GM19455 (cell line): ENCODE measurements around the gene FNIP2.
"Not testable (repeated sequence)": the region's sequence is repeated elsewhere in the genome, so short reads cannot be mapped to it uniquely, and the experiment has no call there.

Experiments
- ATAC-seq: cut with Tn5 transposase; IDR thresholded peaks from one replicate; pipeline ENCODE4 v1.9.1; 2021; ENCODE audit not compliant: unreplicated experiment

The FNIP2 gene

DNA sequence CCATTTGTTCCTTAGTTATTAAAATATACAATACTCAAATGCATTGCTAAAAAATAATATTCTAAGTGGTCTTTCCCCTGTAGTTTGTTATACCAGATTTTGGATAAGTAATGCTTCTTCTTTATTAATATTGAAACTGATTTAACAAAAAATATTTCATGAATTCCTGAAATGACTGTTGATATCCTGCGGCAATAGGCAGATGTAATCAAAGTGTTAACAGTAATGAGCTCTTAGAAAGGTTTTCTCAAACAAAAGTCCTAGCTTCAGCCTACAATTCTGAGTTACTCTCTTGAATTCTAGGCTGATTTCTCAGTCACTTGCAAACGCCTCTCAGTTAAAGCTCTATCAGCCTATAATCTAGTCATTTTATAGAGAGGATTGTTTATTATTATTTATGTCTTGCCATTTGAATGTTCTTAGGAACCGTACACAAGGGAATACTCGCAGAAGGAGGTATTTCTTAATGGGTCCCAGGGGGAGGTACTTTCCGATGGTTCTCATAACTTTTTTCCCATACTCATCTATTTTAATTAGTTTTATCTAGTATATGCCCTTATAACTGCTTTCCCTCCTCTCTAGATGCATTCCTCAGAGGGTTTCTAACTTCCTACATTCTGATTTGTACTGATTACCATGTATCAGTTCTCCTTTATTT, 96.8 kb downstream of the FNIP2 start:
- ATAC-seq = no peak

DNA sequence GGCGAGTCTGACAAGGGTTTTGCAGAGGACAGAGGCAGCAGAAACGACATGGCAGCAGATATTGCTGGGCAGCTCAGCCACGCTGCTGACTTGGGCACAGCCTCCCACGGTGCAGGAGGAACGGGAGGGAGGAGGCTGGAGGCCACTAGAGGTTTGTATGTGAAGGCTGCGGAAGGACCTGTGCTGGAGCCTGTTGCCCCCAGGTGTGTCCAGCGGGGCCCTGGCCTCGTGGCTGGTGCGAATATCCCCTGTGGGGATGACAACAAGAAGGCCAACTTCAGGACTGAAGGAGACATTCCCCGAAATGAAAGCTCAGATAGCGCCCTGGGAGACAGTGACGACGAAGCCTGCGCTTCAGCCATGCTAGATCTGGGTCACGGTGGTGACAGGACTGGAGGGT, 100.2 kb downstream of the FNIP2 start:
- ATAC-seq = no peak

DNA sequence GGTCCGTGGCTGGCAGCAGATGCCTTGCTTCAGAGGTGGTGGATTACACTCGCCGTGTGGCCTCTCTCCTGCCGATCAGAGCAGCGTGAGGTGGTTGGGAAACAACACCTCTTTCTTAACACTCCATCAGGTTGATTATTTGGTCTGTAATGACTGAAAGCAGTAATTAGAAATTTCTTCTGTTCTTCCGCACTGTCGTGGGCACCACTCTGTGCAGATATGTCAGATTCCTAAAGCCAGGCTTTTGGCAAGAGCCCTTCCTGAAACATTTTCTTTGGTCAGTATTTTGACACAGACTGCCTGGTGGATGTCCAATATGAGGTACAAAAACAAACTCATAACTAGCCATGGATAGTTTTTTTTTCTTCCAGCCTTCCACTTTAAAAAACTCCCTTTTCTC, 100.9 kb downstream of the FNIP2 start:
- no peak for ATAC-seq

DNA sequence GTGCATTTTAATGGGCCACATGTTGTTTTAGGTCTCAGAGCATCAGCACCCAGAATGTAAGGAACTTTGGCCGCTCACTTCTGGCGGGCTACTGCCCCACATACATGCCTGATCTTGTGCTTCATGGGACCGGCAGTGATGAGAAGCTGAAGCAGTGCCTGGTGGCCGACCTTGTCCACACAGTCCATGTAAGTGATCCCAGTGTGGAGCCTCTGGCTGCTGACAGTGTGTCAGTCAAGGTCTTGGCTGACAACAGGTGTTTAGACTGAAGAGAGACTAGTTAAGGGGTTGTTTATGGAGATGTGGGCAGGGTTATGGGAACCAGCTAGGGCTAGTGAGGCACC, 101.4 kb downstream of the FNIP2 start:
- no peak for ATAC-seq

DNA sequence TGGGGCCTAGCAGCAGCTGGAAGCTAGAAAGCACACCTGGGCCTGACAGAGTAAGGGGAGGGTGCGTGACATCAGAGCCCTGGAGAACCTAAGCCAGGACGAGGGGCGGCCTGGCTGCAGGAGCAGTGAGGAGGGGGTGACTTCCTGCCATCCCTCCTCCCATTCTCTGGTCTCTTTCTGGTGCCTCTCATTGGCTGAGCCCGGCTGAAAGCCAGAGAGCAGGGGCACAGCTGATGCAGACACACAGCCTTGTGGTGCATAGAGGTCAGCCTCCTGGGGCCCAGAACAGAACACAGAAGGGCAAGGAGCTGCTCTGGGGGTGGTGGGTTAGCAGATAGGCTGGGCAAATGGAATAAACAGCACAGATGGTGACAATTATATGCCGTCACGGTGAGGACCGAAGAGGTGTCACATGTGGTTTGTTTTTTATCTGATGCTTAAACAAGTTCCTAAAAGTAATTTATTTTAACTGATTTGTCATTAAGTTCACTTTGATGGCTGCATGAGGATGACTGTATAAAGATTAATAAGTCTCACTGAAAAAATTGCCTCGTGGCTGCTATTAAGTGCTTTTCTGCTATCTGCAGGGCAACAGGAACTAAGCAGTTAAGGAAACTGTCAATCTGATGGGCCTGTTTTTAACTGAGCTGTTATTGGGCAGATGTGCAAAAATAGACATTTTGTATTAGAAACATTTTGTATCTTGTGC, 102.0 kb downstream of the FNIP2 start:
- no peak for ATAC-seq

DNA sequence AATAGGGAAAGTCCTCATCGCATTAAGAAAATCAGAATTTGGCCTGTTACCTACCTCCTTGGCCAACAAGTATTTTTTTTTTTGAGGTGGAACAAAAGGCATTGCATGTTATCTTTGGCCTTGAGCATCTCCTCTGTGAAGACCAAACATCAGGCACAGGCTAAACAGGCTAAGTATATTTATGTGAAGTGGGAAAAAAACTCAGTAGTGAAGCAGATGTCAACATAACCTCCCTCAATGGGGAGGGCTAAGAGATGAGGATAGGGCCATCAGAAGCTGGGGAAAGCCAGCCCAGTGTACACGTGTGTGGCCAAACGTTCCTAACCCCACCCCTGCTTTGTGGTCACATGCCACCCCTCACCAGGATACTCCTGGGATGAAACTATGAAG, 102.5 kb downstream of the FNIP2 start:
- no peak for ATAC-seq

DNA sequence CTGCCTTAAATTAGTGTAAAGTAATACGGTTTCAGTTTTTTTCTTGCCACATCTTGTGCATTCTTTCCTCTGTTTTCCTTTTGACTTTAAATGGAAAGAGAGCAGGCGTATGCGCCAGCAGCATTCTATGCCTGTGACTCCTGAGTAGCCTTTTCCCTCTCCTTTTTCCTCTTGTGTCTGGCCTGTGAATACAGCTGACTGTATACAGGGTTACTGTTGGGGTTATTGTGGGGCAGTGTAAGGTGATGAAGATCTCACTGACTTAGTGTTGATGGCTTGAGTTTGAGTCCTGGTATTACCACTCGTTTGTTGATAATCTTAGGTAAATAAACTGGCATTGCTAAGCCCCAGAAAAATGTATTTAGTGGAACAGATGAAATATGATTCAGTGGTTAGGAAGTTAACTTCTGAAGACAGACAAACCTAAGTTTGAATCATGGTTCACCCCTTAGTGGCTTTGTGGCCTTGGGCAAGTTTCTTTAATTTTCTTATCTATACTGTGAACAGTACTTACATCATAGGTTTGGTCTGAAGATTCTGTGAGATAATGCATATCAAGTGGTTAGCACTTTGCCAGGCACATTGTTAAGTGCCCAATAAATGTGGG, 105.1 kb downstream of the FNIP2 start:
- ATAC-seq = no peak

DNA sequence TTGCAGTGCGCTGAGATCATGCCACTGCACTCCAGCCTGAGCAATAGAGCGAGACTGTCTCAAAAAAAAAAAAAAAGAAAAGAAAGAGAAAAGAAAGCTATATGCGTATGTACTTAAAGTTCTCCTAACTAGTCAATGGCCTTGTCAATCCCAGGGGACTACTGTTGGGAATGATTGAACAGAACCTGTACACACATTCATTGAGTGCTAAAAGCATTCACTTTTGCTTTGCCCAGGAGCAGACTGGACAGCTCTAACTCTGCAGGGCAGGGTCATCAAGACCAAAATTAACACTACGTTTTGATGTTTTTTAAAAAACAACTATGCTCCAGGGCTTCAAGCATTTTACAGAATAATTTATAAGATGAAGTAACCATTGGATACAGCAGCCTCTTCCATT, 106.2 kb downstream of the FNIP2 start:
- no peak for ATAC-seq

DNA sequence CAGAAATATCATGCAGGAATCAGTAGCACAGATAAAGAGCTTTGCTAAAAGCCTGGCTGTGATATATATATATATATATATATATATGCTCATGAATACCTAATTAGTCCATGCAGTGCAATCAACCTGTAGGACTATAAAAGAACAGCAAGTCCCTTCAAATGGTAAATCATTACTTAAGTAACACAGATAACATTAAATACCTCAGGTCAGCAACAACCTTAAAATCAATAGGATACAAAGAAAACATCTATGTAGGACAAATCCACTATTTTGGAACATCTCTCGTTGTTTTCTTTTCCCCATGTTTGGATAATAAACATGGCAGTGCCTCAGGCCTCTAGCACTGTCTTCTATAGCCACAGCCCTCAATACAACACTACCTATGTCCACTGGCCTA, 106.6 kb downstream of the FNIP2 start:
- ATAC-seq = no peak

DNA sequence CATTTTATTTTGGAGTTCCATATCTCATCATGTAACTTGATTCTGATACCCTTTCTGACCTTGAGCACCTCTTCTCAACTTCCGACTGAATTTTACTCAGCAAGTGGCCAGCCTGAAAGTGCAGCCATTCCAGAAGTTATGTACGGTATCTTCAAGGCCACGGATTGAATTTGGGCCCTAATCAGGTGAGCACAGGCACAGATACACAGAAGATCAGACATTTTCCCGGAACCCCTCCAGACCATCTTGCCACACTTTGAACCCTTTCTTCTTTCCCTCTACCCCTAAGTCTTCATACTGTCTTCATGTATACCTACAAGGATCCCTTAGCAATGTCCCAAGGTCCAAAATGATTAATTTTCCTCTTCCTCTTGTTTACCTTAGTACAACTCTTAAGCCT, 108.2 kb downstream of the FNIP2 start:
- no peak for ATAC-seq

DNA sequence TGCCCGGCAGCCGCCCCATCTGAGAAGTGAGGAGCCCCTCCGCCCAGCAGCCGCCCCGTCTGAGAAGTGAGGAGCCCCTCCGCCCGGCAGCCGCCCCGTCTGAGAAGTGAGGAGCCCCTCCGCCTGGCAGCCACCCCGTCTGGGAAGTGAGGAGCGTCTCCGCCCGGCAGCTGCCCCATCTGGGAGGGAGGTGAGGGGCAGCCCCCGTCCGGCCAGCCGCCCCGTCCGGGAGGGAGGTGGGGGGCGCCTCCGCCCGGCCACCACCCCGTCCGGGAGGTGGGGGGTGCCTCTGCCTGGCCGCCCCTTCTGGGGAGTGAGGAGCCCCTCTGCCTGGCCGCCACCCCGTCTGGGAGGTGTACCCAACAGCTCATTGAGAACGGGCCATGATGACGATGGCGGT, 113.3 kb downstream of the FNIP2 start:
- not testable (repeated sequence) for ATAC-seq

DNA sequence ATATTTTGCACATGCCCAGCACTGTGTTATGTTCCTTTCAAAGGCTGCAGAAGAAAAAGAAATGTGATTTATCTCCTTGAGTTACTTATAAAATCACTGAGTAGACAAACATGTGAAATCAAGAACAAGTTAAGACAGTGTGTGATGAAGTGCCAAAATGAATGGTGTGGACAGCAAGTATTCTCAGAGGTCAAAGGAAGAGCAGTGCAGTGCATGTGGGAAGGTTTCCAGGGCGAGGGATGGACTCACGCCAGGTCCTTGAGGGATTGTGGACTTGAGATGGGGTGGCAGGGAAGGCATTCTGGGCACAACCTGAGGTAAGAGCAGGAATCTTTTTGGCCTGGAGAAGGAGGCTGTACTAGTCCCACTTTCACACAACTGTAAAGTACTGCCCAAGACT, 115.5 kb downstream of the FNIP2 start:
- no peak for ATAC-seq

DNA sequence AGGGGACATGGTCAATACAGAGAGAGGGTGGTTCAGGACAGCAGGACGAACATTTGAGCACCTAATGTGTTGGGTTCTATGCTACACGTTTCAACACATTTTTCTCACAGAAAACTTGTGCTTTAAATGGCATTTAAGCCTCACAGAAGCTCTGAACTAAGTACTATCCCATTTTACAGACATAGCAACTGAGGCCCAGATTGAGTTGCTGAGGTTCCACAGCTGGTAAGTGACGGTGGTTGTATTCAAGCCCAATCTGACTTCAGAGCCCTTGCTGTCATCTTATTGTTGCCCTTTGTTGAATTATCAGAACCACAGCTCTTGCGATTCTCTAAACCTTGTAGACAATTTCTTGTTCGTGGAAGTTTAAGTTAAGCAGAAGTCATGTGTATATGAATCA, 116.7 kb downstream of the FNIP2 start:
- ATAC-seq = no peak

DNA sequence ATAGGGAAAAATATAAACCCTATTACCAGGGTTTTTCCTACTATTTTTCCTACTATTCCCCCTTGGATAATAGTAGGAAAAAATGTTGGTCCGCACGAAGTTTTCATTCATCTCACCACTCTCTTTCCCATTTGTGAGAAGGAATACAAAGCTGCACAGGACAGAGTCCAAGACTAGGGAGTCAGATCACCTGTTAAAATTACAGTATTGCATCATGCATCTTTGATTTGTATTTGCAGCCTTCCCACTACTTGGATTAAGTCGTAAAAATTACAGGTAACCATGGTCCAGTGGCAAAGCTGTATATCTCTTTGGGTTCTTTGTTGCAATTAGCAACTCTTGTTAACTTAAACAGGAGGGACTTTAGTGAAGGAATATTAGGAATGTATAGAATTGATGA, 121.5 kb downstream of the FNIP2 start:
- no peak for ATAC-seq

DNA sequence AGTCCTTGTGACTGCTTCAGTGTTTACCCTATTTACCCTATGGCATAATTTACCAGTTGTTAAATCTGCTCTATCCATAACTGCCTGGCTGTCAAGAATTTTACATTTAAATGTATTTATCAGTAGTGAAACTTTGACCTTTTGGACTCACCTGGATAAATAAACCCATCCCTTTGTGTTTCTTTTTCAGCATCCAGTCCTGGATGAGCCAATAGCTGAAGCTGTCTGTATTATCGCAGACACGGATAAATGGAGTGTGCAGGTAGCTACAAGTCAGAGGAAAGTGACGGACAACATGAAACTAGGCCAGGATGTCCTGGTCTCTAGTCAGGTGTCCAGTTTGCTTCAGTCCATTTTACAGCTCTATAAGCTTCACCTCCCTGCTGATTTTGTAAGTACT, 122.4 kb downstream of the FNIP2 start:
- ATAC-seq = no peak

DNA sequence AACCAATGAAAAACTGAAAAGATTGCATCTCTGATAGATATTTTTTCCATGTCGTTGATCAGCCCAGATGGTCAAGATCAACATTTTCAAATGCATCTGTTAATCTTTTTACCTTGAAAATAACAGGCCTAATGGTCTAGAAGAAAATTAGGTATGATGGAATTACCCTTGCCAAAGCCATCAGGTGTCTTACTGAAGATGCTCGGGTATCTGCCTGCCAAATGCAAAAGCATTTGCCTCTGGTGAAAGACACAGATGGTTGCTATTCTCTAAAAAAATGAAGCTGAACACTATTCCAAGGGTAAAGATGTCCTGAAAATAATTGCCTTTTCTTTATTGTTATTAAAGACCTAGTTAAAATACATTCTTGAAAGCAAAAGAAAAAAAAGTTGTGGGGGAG, 126.0 kb downstream of the FNIP2 start:
- ATAC-seq = no peak

DNA sequence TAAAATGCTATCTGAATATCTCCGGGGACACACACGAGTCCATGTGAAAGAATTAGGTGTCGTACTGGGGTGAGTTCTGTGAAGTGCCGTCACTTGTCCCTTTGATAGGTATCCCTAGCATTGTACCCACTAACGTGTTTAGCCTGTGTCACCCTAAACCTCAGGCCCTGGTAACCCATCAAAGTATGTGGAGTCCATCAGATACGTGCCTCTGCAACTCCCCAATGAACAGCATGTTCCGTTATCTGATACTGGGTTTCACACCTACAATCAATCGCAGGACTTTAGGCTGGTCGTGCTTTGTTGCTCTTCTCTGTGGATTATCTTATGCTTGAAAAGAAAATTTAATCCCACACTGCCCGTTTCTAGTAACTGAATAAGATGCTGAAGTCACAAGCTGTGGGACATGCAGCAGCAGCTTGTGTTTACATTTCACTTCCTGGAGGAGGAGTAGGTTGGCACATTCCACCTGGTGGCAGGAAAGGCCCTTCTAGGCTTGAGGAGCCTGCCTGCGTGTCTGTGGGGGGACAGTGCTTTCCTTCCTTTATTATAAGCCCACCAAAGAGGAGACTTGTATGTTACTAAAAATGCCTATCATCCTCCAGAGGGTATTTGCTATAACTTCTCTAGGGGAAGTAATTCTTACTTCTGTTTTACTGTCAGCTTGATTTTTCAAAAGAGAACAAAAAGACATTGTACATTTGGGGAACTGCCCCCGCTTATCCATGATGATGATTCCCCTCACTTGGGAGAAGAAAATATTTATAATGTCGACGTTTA, 127.2 kb downstream of the FNIP2 start:
- no peak for ATAC-seq

DNA sequence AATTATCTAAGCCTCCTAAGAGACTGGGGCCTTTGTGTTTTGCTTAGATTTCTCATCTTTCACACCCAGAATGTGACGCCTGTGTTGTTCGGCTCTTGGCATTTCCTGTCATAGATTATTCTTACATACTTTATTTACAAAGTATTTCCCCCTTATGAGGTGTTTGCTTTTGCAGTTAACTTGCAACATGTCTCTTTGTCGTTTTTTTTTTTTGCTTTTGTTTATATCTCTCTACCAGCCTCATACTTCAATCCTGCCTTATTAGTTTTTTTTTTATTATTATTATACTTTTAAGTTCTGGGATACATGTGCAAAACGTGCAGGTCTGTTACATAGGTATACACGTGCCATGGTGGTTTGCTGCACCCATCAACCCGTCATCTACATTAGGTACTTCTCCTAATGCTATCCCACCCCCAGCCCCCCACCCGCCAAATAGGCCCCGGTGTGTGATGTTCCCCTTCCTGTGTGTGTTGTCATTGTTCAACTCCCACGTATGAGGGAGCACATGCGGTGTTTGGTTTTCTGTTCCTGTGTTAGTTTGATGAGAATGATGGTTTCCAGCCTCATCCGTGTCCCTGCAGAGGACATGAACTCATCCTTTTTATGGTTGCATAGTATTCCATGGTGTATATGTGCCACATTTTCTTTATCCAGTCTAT, 127.9 kb downstream of the FNIP2 start:
- not testable (repeated sequence) for ATAC-seq

DNA sequence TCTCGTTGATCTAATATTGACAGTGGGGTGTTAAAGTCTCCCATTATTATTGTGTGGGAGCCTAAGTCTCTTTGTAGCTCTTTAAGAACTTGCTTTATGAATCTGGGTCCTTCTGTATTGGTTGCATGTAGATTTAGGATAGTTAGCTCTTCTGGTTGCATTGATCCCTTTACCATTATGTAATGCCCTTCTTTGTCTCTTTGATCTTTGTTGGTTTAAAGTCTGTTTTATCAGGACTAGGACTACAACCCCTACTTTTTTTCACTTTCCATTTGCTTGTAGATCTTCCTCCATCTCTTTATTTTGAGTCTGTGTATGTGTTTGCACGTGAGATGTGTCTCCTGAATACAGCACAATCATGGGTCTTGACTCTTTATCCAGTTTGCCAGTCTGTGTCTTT, 131.6 kb downstream of the FNIP2 start:
- ATAC-seq = not testable (repeated sequence)

DNA sequence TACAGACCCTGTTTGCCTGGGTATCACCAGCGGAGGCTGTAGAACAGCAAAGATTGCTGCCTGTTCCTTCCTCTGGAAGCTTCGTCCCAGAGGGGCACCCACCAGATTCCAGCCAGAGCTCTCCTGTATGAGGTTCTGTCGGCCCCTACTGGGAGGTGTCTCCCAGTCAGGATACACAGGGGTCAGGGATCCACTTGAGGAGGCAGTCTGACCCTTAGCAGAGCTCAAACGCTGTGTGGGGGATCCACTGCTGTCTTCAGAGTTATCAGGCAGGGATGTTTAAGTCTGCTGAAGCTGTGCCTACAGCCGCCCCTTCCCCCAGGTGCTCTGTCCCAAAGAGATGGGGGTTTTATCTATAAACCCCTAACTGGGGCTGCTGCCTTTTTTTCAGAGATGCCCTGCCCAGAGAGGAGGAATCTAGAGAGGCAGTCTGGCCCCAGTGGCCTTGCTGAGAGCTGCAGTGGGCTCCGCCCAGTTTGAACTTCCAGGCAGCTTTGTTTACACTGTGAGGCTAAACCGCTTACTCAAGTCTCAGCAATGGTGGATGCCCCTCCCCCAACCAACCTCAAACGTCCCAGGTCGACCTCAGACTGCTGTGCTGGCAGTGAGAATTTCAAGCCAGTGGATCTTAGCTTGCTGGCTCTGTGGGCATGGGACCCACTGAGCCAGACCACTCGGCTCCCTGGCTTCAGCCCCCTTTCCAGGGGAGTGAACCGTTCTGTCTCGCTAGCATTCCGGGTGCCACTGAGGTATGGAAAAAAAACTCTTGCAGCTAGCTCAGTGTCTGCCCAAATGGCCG, 133.7 kb downstream of the FNIP2 start:
- not testable (repeated sequence) for ATAC-seq

DNA sequence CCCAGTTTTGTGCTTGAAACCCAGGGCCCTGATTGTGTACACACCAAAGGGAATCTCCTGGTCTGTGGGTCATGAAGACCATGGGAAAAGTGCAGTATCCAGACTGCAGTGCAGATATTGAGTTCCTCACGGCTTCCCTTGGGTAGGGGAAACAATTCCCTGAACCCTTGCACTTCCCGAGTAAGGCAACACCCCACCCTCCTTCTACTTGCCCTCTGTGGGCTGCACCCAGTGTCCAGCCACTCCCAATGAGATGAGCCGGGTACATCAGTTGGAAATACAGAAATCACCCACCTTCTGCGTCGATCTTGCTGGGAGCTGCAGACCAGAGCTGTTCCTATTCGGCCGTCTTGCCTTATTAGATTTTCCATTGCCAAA, 134.2 kb downstream of the FNIP2 start:
- ATAC-seq = no peak
